HCT116 (cell line): ENCODE measurements around the gene THRA. TPM values are rescaled to one million over a fixed set of nuclear protein-coding genes. Genes with fewer than 3 reads are reported as not detected.

Experiments
- ATAC-seq: fragments of 200-7000 bp; cut with Tn5 transposase; 2 replicates; pipeline ENCODE4 v1.9.1; 2020; ENCODE audit warnings: mild to moderate bottlenecking, moderate library complexity
- BruUV-seq: library from RNA; stranded (reverse); fragments of 400-500 nt; replicated peaks from 2 replicates; lab custom pipeline; 2021; lab: Mats Ljungman, UMichigan
- CTCF ChIA-PET: fragments of 300-600 bp; sonication (Branson Sonifier 250); formaldehyde crosslinking; loops from one replicate; lab custom pipeline; 2021; ENCODE audit warnings: antibody characterized with exemption; lab: Charles Lee
- POLR2A ChIA-PET: fragments of 300-600, 350-600 bp; sonication (Branson Sonifier 250); formaldehyde crosslinking; loops from one replicate; lab custom pipeline; 2021; ENCODE audit warnings: antibody characterized with exemption; lab: Charles Lee
- RAD21 ChIA-PET, 2 experiments: fragments of 300-600 bp; sonication (Branson Sonifier 250); formaldehyde crosslinking; loops; one replicate each; lab custom pipeline; 2023; ENCODE audit warnings: low total read pairs in 2 of 2; ENCODE audit not compliant: uncharacterized antibody in 2 of 2, unreplicated experiment in 2 of 2, low non-redundant PET in 1 of 2; lab: Charles Lee
- DNase-seq: peaks from one replicate; pipeline ENCODE4 v3.0.0-alpha.2; 2010; ENCODE audit warnings: low read depth, low spot score
- H2AFZ ChIP-seq: fragments of 200-600 bp; shearing (Covaris generic), sonication (generic); 2 replicates; pipeline ENCODE4 v1.6.1; 2017; ENCODE audit warnings: low read depth, mixed run types, mixed read lengths, antibody characterized with exemption, low read length; ENCODE audit not compliant: poor library complexity, severe bottlenecking
- H3K27ac ChIP-seq: 2 replicates; pipeline ENCODE4 v1.5.1; 2012; ENCODE audit warnings: low read depth, low read length
- H3K27me3 ChIP-seq: fragments of 200-600 bp; sonication (generic); 2 replicates; pipeline ENCODE4 v1.6.1; 2016; ENCODE audit warnings: mixed run types, low read length, mixed read lengths; ENCODE audit not compliant: insufficient read depth
- H3K36me3 ChIP-seq, 2 experiments: fragments of 200-500 bp in 1 of 2; fragments of 200-600 bp in 1 of 2; sonication (Bioruptor generic) in 1 of 2; sonication (generic) in 1 of 2; 2 replicates each; pipeline versions ENCODE4 v1.5.1 to v1.6.1; 2014 to 2016; ENCODE audit warnings: low read length in 2 of 2, inconsistent platforms in 1 of 2, mixed read lengths in 1 of 2, mixed run types in 1 of 2; ENCODE audit not compliant: insufficient read depth in 2 of 2, control insufficient read depth in 1 of 2
- H3K4me1 ChIP-seq, 2 experiments: fragments of 200-600 bp in 1 of 2; sonication (generic) in 1 of 2; 2 replicates each; pipeline versions ENCODE4 v1.5.1 to v1.6.1; 2012 to 2017; ENCODE audit warnings: low read length in 2 of 2, inconsistent platforms in 1 of 2, mild to moderate bottlenecking in 1 of 2, mixed read lengths in 1 of 2, mixed run types in 1 of 2, moderate library complexity in 1 of 2; ENCODE audit not compliant: insufficient read depth in 2 of 2, control insufficient read depth in 1 of 2
- H3K4me2 ChIP-seq: fragments of 200-600 bp; sonication (generic); 2 replicates; pipeline ENCODE4 v1.6.1; 2017; ENCODE audit warnings: mixed run types, low read length, mixed read lengths
- H3K4me3 ChIP-seq, 2 experiments: fragments of 200-600 bp in 1 of 2; sonication (generic) in 1 of 2; replicated peaks in 1 of 2; 2 replicates each; pipeline ENCODE4 v1.5.1; 2011 to 2016; ENCODE audit warnings: low read length in 2 of 2, control low read depth in 1 of 2, low read depth in 1 of 2, mild to moderate bottlenecking in 1 of 2, mixed read lengths in 1 of 2, mixed run types in 1 of 2
- H3K79me2 ChIP-seq: fragments of 200-600 bp; sonication (generic); 2 replicates; pipeline ENCODE4 v1.6.1; 2017; ENCODE audit warnings: mild to moderate bottlenecking, mixed run types, low read length, moderate library complexity, mixed read lengths; ENCODE audit not compliant: insufficient read depth
- H3K9ac ChIP-seq: fragments of 200-600 bp; sonication (generic); 2 replicates; pipeline ENCODE4 v1.6.1; 2016; ENCODE audit warnings: low read length, mixed read lengths
- H3K9me2 ChIP-seq: fragments of 200-600 bp; sonication (generic), shearing (Covaris generic); 2 replicates; pipeline ENCODE4 v1.6.1; 2017; ENCODE audit warnings: mixed run types, mild to moderate bottlenecking, moderate library complexity; ENCODE audit not compliant: insufficient read depth
- H3K9me3 ChIP-seq, 2 experiments: fragments of 200-500 bp in 1 of 2; fragments of 200-600 bp in 1 of 2; sonication (Bioruptor generic) in 1 of 2; sonication (generic) in 1 of 2; 2 replicates each; pipeline ENCODE4 v1.6.1; 2014 to 2017; ENCODE audit warnings: low read length in 2 of 2, mixed read lengths in 2 of 2, inconsistent platforms in 1 of 2, low read depth in 1 of 2, mild to moderate bottlenecking in 1 of 2, mixed run types in 1 of 2, moderate library complexity in 1 of 2; ENCODE audit not compliant: control insufficient read depth in 1 of 2, insufficient read depth in 1 of 2
- H4K20me1 ChIP-seq: fragments of 200-600 bp; sonication (generic), shearing (Covaris generic); 2 replicates; pipeline ENCODE4 v1.6.1; 2017; ENCODE audit warnings: mixed run types, mild to moderate bottlenecking, moderate library complexity; ENCODE audit not compliant: insufficient read depth
- ATF3 ChIP-seq: IDR thresholded peaks from 2 replicates; pipeline ENCODE4 v1.6.1; 2012
- CEBPB ChIP-seq: IDR thresholded peaks from 2 replicates; pipeline ENCODE4 v1.6.1; 2012; ENCODE audit warnings: low read depth
- EGR1 ChIP-seq: IDR thresholded peaks from 2 replicates; pipeline ENCODE4 v1.6.1; 2012; ENCODE audit warnings: low read depth
- FOSL1 ChIP-seq: IDR thresholded peaks from 2 replicates; pipeline ENCODE4 v1.6.1; 2012; ENCODE audit warnings: low read depth
- POLR2A ChIP-seq: IDR thresholded peaks from 2 replicates; pipeline ENCODE4 v1.7.0; 2011; ENCODE audit warnings: borderline replicate concordance; ENCODE audit not compliant: insufficient read depth, insufficient read length; ENCODE audit errors: extremely low read depth
- POLR2AphosphoS5 ChIP-seq: IDR thresholded peaks from 2 replicates; pipeline ENCODE4 v1.6.1; 2011; ENCODE audit warnings: mild to moderate bottlenecking, low read depth, low read length, moderate library complexity
- RAD21 ChIP-seq: IDR thresholded peaks from 2 replicates; pipeline ENCODE4 v1.6.1; 2012; ENCODE audit warnings: low read depth, mild to moderate bottlenecking
- SIN3A ChIP-seq: IDR thresholded peaks from 2 replicates; pipeline ENCODE4 v1.6.1; 2012; ENCODE audit warnings: low read depth
- SP1 ChIP-seq: IDR thresholded peaks from 2 replicates; pipeline ENCODE4 v1.6.1; 2012; ENCODE audit warnings: low read depth
- YY1 ChIP-seq: IDR thresholded peaks from 2 replicates; pipeline ENCODE4 v1.6.1; 2011; ENCODE audit warnings: low read length, low read depth, moderate library complexity, mild to moderate bottlenecking; ENCODE audit not compliant: insufficient replicate concordance; ENCODE audit errors: extremely low read depth
- ZFX ChIP-seq: fragments of 450-650 bp; IDR thresholded peaks from 2 replicates; pipeline ENCODE4 v1.6.1; 2017
- ZNF274 ChIP-seq: fragments of 200-500 bp; sonication (Bioruptor generic); IDR thresholded peaks from 2 replicates; pipeline ENCODE4 v1.6.1; 2014; ENCODE audit warnings: mild to moderate bottlenecking, low read depth, low read length, inconsistent platforms
- intact Hi-C: fragments of 100-400 bp; cut with micrococcal nuclease; formaldehyde crosslinking; loops from 2 replicates; pipeline ENCODE4 v1.10.0; 2022
- total RNA-seq: library from RNA; stranded (reverse); gene quantifications from one replicate; pipeline ENCODE4 v1.2.1, GENCODE V29; 2021; ENCODE audit not compliant: unreplicated experiment
- TF ChIP-seq, protein P1 (sequence below), 3 experiments: fragments of 200-600 bp in 1 of 3; sonication (generic) in 1 of 3; IDR thresholded peaks in 2 of 3; conservative IDR thresholded peaks in 1 of 3; 2 replicates each; pipeline ENCODE4 v1.5.1; 2012 to 2017; ENCODE audit warnings: low read depth in 2 of 3, low read length in 2 of 3, antibody characterized with exemption in 1 of 3, borderline replicate concordance in 1 of 3, control low read depth in 1 of 3, mild to moderate bottlenecking in 1 of 3, mixed read lengths in 1 of 3, mixed run types in 1 of 3, moderate library complexity in 1 of 3; ENCODE audit not compliant: insufficient read depth in 1 of 3

The THRA gene
- total RNA-seq, 1 experiment from 2014 or later: 23.3 TPM

GRCh38 chr17:40015005-40015997 is 47.5 kb upstream of the THRA start, which contains the start of gene CSF3:
Gene CSF3 (plus strand): TSS chr17:40015440. CDS start chr17:40015475, 35 bp downstream.
- ChIA-PET CTCF (interaction anchor here (1.2 kb wide), 1 partner anchor 153 kb away, joined by 3 read pairs; no protein-coding TSS in a partner anchor), POLR2A (interaction anchor here (0.6 to 1.4 kb wide), 4 partner anchors 10 to 125 kb away, joined by 3 to 4 read pairs (median 3); partner anchors contain the start of gene CASC3), RAD21 (no interaction called here)
- no peak for ATAC-seq
- TF ChIP-seq ZNF274: no peak
- TF ChIP-seq SIN3A: no peak
- no peak for TF ChIP-seq SP1
- TF ChIP-seq, protein P1, sequence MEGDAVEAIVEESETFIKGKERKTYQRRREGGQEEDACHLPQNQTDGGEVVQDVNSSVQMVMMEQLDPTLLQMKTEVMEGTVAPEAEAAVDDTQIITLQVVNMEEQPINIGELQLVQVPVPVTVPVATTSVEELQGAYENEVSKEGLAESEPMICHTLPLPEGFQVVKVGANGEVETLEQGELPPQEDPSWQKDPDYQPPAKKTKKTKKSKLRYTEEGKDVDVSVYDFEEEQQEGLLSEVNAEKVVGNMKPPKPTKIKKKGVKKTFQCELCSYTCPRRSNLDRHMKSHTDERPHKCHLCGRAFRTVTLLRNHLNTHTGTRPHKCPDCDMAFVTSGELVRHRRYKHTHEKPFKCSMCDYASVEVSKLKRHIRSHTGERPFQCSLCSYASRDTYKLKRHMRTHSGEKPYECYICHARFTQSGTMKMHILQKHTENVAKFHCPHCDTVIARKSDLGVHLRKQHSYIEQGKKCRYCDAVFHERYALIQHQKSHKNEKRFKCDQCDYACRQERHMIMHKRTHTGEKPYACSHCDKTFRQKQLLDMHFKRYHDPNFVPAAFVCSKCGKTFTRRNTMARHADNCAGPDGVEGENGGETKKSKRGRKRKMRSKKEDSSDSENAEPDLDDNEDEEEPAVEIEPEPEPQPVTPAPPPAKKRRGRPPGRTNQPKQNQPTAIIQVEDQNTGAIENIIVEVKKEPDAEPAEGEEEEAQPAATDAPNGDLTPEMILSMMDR (IDR thresholded peaks at IDR 0.05 in 2 of 3, conservative IDR thresholded peaks at IDR 0.05 in 1 of 3; ENCODE audit: borderline replicate concordance in 1 of 3, insufficient read depth in 1 of 3, low read depth in 2 of 3, low read length in 2 of 3): no peak
- TF ChIP-seq POLR2A: no peak
- TF ChIP-seq POLR2AphosphoS5: no peak
- TF ChIP-seq FOSL1: no peak
- no peak for TF ChIP-seq ATF3
- no peak for TF ChIP-seq EGR1
- no peak for TF ChIP-seq RAD21
- no peak for TF ChIP-seq YY1
- TF ChIP-seq ZFX: no peak
- TF ChIP-seq CEBPB: no peak
- Histone ChIP-seq H3K27me3 (no peaks in the 10 kb centered on the region), H3K9me2 (no peaks in the 10 kb centered on the region), H3K9me3 (no peaks in the 10 kb centered on the region), H3K9ac (no peak within 1 kb of the TSS), H3K79me2 (no peaks in the 10 kb centered on the region), H3K36me3 (peaks cover 0 to 3% of the 10 kb centered on the region in 2 experiments; a peak in 1 of 4 replicates), H2AFZ (no peak within 1 kb of the TSS), H4K20me1 (no peaks in the 10 kb centered on the region), H3K4me1 (peaks cover 0 to 7% of the 10 kb centered on the region in 2 experiments; a peak in 2 of 4 replicates), H3K4me3 (no peak within 1 kb of the TSS), H3K27ac (no peak within 1 kb of the TSS), H3K4me2 (no peak within 1 kb of the TSS)
- DNase-seq: no peak
- no TSS peak for BruUV-seq
- intact Hi-C loops: no loop called here
